GM12865 (cell line): ENCODE results near the gene BORCS8.

Experiments
- DNase-seq: peaks from one replicate; pipeline ENCODE4 v3.0.0; 2010; ENCODE audit warnings: low read depth
- H3K4me3 ChIP-seq: 2 replicates; pipeline ENCODE4 v1.5.1; 2011; ENCODE audit warnings: mild to moderate bottlenecking, low read depth, low read length, control low read depth
- TF ChIP-seq, protein P1 (sequence below): IDR thresholded peaks from 2 replicates; pipeline ENCODE4 v1.5.1; 2011; ENCODE audit warnings: low read length, control low read depth, low read depth, inconsistent platforms; ENCODE audit not compliant: insufficient read depth; ENCODE audit errors: missing control alignments

BORCS8 gene

DNA sequence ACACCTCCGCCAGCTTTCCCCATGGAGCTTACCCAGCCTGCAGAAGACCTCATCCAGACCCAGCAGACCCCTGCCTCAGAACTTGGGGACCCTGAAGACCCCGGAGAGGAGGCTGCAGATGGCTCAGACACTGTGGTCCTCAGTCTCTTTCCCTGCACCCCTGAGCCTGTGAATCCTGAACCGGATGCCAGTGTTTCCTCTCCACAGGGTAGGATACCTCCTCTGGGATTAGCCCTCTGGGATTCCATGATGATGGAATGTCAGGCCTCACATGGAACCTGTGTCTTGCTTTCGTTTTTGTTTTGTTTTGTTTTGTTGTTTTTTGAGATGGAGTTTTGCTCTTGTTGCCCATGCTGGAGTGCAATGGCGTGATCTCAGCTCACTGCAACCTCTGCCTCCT lies 2.0 kb upstream of the BORCS8 start:
- peak overlapping the region; percentile 92 for H3K4me3 ChIP-seq
- TF ChIP-seq, protein P1, sequence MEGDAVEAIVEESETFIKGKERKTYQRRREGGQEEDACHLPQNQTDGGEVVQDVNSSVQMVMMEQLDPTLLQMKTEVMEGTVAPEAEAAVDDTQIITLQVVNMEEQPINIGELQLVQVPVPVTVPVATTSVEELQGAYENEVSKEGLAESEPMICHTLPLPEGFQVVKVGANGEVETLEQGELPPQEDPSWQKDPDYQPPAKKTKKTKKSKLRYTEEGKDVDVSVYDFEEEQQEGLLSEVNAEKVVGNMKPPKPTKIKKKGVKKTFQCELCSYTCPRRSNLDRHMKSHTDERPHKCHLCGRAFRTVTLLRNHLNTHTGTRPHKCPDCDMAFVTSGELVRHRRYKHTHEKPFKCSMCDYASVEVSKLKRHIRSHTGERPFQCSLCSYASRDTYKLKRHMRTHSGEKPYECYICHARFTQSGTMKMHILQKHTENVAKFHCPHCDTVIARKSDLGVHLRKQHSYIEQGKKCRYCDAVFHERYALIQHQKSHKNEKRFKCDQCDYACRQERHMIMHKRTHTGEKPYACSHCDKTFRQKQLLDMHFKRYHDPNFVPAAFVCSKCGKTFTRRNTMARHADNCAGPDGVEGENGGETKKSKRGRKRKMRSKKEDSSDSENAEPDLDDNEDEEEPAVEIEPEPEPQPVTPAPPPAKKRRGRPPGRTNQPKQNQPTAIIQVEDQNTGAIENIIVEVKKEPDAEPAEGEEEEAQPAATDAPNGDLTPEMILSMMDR, result no peak
- DNase-seq, result no peak

DNA sequence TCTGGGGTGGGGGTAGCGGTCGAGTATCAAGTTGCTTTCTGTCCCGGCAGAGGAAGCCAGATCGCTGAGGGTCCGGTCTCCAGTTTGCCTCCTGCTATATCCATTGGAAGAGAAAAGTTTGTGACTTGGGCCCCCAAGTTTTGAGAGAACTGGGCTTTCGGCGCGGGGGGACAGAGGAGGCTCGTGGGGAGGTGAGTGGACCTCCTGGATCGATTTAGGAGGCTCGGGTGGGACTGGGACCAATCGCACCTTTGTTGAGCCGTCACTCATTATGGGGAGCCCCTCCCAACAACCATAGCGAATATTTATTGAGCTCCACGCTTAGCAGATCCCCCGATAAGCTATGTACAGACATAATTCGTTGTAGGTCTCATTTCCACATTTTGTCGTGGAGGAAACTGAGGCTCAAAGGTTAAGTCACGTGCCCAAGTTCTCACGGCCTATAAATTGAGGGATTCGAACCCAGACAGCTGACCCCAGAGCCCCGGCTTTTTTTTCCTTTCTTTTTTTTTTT lies 1.0 kb upstream of the BORCS8 start:
- DNase-seq, result no peak
- TF ChIP-seq, protein P1, result no peak
- peak overlapping the region; percentile 92 for H3K4me3 ChIP-seq

DNA sequence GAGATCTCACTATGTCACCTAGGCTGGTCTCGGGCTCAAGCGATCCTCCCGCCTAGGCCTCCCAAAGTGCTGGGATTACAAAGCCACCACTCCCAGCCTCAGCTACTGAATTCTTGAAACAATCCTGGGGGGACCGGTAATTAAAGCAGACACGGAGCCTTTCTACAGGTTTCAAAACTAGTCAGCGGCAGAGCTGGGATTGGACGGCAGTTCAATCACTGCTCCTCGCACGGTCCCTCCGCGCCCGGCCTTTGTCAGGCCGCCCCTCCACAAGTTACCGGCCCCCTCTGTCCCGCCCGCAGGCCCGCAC lies 229 bp downstream of the BORCS8 start:
- TF ChIP-seq, protein P1, result no peak
- H3K4me3 ChIP-seq, result peak overlapping the region; percentile 100
- no peak for DNase-seq

DNA sequence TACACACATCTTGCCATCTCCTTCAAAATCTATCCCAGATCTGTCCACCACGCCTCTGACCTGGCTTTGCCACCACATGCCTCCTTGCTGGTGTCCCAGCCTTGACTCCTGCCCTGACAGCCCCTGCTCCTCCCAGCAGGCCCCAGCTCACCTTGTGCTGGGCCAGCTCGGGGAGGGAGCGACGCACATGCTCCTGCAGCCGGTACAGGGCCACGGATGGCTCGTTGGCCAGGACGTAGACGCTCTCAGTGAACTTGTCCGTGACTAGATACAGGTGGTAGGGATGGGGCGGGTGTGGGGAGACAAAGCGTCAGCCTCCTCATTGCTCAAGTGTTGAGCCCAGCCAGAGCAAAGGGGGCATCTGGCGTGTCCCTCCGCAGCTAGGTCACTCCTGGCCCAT lies 5.2 kb downstream of the BORCS8 start:
- H3K4me3 ChIP-seq, result no peak overlapping the region
- DNase-seq, result no peak

DNA sequence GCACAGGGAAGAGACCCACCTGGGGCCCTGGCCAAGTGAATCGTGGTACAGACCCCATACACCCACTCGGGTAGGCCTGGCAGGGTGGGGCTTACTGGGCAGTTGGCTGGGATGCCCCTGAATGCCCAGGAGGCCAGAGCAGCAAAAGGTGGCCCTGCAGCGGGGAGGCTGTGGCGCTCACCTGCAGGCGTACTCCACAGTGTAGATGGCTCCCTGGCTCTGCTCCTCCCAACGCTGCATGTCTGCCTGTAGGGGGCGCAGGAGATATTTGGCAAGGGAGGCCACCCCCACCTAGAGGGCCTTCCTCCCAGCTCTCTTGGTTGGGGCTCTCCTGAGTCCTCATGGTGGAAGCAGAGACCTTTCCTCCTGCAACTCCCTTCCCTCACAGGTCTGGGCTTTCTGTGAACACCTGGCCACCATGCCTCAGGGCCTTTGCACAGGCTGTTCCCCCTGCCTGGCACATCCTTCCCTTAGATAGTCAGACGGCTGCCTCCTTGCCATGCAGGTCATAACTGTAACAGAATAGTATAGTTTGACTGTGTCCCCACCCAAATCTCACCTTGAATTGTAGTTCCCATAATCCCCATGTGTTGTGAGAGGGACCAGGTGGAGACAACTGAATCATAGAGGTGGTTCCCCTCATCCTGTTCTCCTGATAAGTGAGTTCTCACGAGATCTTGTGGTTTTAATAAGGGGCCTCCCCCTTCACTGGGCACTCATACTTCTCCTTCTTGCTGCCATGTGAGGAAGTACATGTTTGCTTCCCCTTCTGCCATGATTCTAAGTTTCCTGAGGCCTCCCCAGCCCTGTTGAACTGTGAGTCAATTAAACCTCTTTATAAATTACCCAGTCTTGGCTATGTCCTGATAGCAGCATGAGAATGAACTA lies 5.9 kb downstream of the BORCS8 start:
- H3K4me3 ChIP-seq, result no peak overlapping the region
- TF ChIP-seq, protein P1, result peak; percentile 67

More for the DNA sequence above, 5.2 kb downstream of the BORCS8 start:
- TF ChIP-seq, protein P1, result no peak

DNA sequence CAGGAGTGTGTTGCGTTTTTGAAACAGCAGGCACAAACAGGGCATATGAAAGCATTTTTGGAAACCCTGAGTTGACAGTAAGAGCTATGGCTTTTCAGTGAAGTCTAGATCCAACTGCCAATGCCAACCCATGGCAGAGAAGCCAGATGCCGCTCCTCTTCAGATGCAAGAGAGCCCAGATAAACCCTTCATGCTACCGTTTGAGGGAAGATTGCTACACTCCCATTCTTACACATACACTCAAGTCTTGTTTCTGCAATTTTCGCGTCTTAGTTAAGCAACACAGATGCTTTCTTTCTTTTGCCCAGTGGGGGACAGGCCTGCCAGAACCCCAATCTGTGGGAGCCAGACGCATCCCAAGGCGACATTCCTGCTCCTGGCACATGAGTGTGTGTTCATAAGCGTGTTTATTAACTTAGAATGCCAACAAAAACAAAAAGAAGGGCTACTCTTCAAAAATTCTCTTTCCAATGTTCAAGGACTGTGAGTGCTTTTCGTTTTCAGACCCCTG lies 10.4 kb downstream of the BORCS8 start:
- TF ChIP-seq, protein P1, result no peak
- DNase-seq, result no peak
- no peak overlapping the region for H3K4me3 ChIP-seq

More for the DNA sequence above, 5.9 kb downstream of the BORCS8 start:
- DNase-seq, result peak; percentile 72
